Lower lobe of right lung (tissue), 2 donors: ENCODE measurements around the gene CACNA1H. TPM values are rescaled to one million over a fixed set of nuclear protein-coding genes. Genes with fewer than 3 reads are reported as not detected.
A peak's percentile ranks its signal among the peaks of the same experiment; 100 is the strongest.

Experiments used
- ATAC-seq, 2 donors: fragments of 200-7000 bp; cut with Tn5 transposase; one replicate each; pipeline ENCODE4 v1.9.1; 2020 to 2022; ENCODE audit warnings: mild to moderate bottlenecking in 2 of 2, moderate library complexity in 2 of 2
- DNase-seq: peaks from one replicate; pipeline ENCODE4 v3.0.0-alpha.2; 2020
- H3K27ac ChIP-seq: fragments of 200-600 bp; one replicate; pipeline ENCODE4 v1.8.0; 2022
- H3K27me3 ChIP-seq: fragments of 200-600 bp; one replicate; pipeline ENCODE4 v1.8.0; 2022; ENCODE audit warnings: low read depth
- H3K36me3 ChIP-seq: fragments of 200-600 bp; one replicate; pipeline ENCODE4 v1.8.0; 2022; ENCODE audit warnings: mild to moderate bottlenecking
- H3K4me1 ChIP-seq: fragments of 200-600 bp; one replicate; pipeline ENCODE4 v1.8.0; 2022
- H3K4me3 ChIP-seq: fragments of 200-600 bp; one replicate; pipeline ENCODE4 v1.8.0; 2022; ENCODE audit warnings: mild to moderate bottlenecking
- H3K9me3 ChIP-seq: fragments of 200-600 bp; one replicate; pipeline ENCODE4 v1.8.0; 2022
- CTCF ChIP-seq: fragments of 200-600 bp; IDR thresholded peaks from one replicate; pipeline ENCODE4 v1.8.0; 2022; ENCODE audit warnings: antibody characterized with exemption, mild to moderate bottlenecking
- intact Hi-C: fragments of 100-400 bp; cut with DNase I; formaldehyde crosslinking; loops from one replicate; pipeline ENCODE4 v1.11.0; 2022
- long read RNA-seq: library from polyadenylated mRNA; unstranded; transcript quantifications from one replicate; pipeline ENCODE4 v2.0.0, GENCODE V29; 2021
- total RNA-seq: library from RNA; stranded (reverse); fragmentation: NEBNext Ultra II Directional; extraction: Animal tissue kit (Norgen Biotek cat#: 25700); gene quantifications from one replicate; pipeline ENCODE4 v1.2.1, GENCODE V29; 2021
- donor health status: DM: no; HTN: yes; CAD: no; lungs with severe emphysema.

CACNA1H gene
- 8.4 TPM for total RNA-seq
- long read RNA-seq, partial matches to known transcripts, result 30 of 45 reads
- long read RNA-seq, other reads (novel, unspliced or antisense), result 15 of 45 reads

DNA sequence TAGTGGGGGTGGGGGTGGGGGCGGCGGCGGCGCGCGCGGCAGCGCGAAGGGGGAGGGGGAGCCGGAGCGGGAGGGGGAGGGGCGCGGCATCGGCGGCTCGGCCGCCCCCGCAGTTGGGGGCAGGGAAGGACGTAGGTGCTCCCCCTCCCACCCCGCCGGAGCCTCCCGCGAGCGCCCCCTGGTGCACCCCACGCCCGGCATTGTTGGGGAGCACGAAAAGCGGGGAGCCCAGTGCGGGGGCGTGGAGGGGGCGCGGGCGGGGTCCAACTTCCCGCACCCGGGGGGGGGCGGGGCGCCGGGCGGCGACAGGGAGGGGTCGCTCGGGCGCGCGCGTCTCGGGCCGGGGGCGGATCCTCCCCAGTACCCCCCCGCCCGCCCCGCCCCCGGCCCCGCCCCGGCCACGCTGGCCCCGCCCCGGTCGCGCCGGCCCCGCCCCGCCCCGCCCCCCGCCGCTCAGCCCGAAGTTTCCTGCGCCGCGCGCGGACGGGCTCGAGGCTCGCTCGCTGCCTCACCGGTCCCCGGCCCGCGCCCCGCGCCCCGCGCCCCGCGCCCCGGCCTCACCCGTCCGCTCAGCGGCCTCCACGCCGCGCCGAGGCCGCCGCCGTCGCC lies at the start of gene CACNA1H:
CACNA1H (plus strand) TSS at position 456 of the 609 bp plus-strand sequence. CDS start 632 bp downstream, outside the sequence.
- no peak for TF ChIP-seq CTCF
- Histone ChIP-seq H3K36me3 (no peaks in the 10 kb centered on the region), H3K9me3 (no peaks in the 10 kb centered on the region), H3K27ac (no peak within 1 kb of the TSS), H3K4me1 (peaks cover 11% of the 10 kb centered on the region), H3K4me3 (peak within 1 kb of the TSS; percentile 31), H3K27me3 (peaks cover 55% of the 10 kb centered on the region)
- DNase-seq (no peak), ATAC-seq (no peak)
- intact Hi-C loops, result no loop called here

DNA sequence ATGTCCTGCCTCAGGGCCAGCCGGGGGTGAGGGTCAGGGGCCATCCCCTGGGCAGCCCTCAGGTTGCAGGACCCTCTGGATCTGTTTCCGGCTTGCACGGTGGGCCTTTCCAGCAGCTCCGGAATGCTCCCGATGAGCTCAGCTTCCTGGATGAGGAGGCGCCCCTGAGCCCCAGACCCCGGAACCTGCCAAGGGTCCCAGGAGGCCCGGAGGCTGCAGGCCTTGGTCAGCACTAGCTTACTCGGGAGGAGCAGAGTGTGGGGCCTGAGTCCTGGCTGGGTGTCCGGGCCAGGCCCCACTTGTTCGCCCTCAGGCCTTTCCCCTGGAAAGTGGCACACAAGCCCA lies 49.3 kb upstream of the CACNA1H start:
- Histone ChIP-seq H3K36me3 (no peaks in the 10 kb centered on the region), H3K27me3 (peaks cover 63% of the 10 kb centered on the region), H3K4me1 (peaks cover 6% of the 10 kb centered on the region), H3K4me3 (no peak overlapping the region), H3K27ac (no peak overlapping the region), H3K9me3 (no peaks in the 10 kb centered on the region)
- ATAC-seq (no peak), DNase-seq (no peak)
- intact Hi-C loops, result no loop called here
- no peak for TF ChIP-seq CTCF

GRCh38 chr16:1105888-1106620 lies 46.9 kb upstream of the CACNA1H start:
- DNase-seq, result peak; percentile 68
- intact Hi-C loops, result no loop called here

GRCh38 chr16:1106659-1107058 lies 46.2 kb upstream of the CACNA1H start:
- Histone ChIP-seq H3K27me3 (peaks cover 57% of the 10 kb centered on the region), H3K36me3 (no peaks in the 10 kb centered on the region), H3K9me3 (no peaks in the 10 kb centered on the region), H3K4me3 (no peak overlapping the region), H3K27ac (no peak overlapping the region), H3K4me1 (peaks cover 6% of the 10 kb centered on the region)
- TF ChIP-seq CTCF, result no peak
- no peak for ATAC-seq
- no peak for DNase-seq
- intact Hi-C loops, result no loop called here

More at GRCh38 chr16:1105888-1106620, 46.9 kb upstream of the CACNA1H start:
- TF ChIP-seq CTCF, result peak; percentile 64
- peaks cover 57% of the 10 kb centered on the region for H3K27me3 ChIP-seq
- no peaks in the 10 kb centered on the region for H3K9me3 ChIP-seq
- H3K4me3 ChIP-seq, result no peak overlapping the region
- H3K4me1 ChIP-seq, result peaks cover 6% of the 10 kb centered on the region
- ATAC-seq, result peak; percentile 64 to 67
- H3K27ac ChIP-seq, result no peak overlapping the region
- no peaks in the 10 kb centered on the region for H3K36me3 ChIP-seq

- H3K27me3 ChIP-seq, result peaks cover 61% of the 10 kb centered on the region
- intact Hi-C loops, result no loop called here
- peaks cover 6% of the 10 kb centered on the region for H3K4me1 ChIP-seq
- TF ChIP-seq CTCF, result no peak
- DNase-seq (no peak), ATAC-seq (no peak)
- no peaks in the 10 kb centered on the region for H3K9me3 ChIP-seq
- H3K4me3 ChIP-seq, result no peak overlapping the region
- H3K27ac ChIP-seq, result no peak overlapping the region
- H3K36me3 ChIP-seq, result no peaks in the 10 kb centered on the region
Observed at GRCh38 chr16:1107141-1107540, 45.8 kb upstream of the CACNA1H start.
